Non-pigmented ciliary epithelial cell (primary cell): ENCODE results near the gene CAMK2B.

Experiments
- DNase-seq: peaks from one replicate; pipeline ENCODE4 v3.0.0-alpha.2; 2010; ENCODE audit warnings: low read depth

The CAMK2B gene

GRCh38 chr7:44325201-44325671 lies at the start of gene CAMK2B:
Gene CAMK2B, minus strand, starts transcription at chr7:44325594. Its CDS starts 173 bp downstream, at chr7:44325421.
- DNase-seq, result no peak

GRCh38 chr7:44374007-44374763 lies 48.8 kb upstream of the CAMK2B start:
- no peak for DNase-seq

GRCh38 chr7:44373418-44373740 lies 48.0 kb upstream of the CAMK2B start:
- no peak for DNase-seq

- no peak for DNase-seq
Measured at GRCh38 chr7:44372560-44373417, 47.4 kb upstream of the CAMK2B start.

GRCh38 chr7:44368885-44369284 lies 43.5 kb upstream of the CAMK2B start:
- no peak for DNase-seq

- DNase-seq, result no peak
Measured at GRCh38 chr7:44368455-44368854, 43.1 kb upstream of the CAMK2B start.

- DNase-seq, result no peak
Measured at GRCh38 chr7:44367475-44368043, 42.2 kb upstream of the CAMK2B start.

GRCh38 chr7:44366986-44367385 lies 41.6 kb upstream of the CAMK2B start:
- DNase-seq, result no peak

- DNase-seq, result no peak
Measured at GRCh38 chr7:44353668-44354067, 28.3 kb upstream of the CAMK2B start.

GRCh38 chr7:44348851-44349781 lies 23.7 kb upstream of the CAMK2B start:
- no peak for DNase-seq

GRCh38 chr7:44348300-44348699 lies 22.9 kb upstream of the CAMK2B start:
- no peak for DNase-seq

GRCh38 chr7:44347546-44348114 lies 22.2 kb upstream of the CAMK2B start:
- DNase-seq, result no peak

GRCh38 chr7:44346063-44346462 lies 20.7 kb upstream of the CAMK2B start:
- no peak for DNase-seq

- no peak for DNase-seq
Measured at GRCh38 chr7:44341401-44341800, 16.0 kb upstream of the CAMK2B start.

GRCh38 chr7:44338600-44338999 lies 13.2 kb upstream of the CAMK2B start:
- DNase-seq, result no peak

GRCh38 chr7:44336491-44336890 lies 11.1 kb upstream of the CAMK2B start:
- no peak for DNase-seq

- no peak for DNase-seq
Measured at GRCh38 chr7:44335184-44335583, 9.8 kb upstream of the CAMK2B start.

- no peak for DNase-seq
Measured at GRCh38 chr7:44334734-44335097, 9.3 kb upstream of the CAMK2B start.

GRCh38 chr7:44333911-44334733 lies 8.7 kb upstream of the CAMK2B start:
- DNase-seq, result no peak

GRCh38 chr7:44331682-44332081 lies 6.3 kb upstream of the CAMK2B start:
- DNase-seq, result no peak

- DNase-seq, result no peak
Measured at GRCh38 chr7:44330331-44330730, 4.9 kb upstream of the CAMK2B start.
